ENCODE data around the gene TUBB1. TPM values are rescaled to one million over a fixed set of nuclear protein-coding genes. Genes with fewer than 3 reads are reported as not detected.

The TUBB1 gene
- total RNA-seq, 2 experiments from 2014 or later: not detected

- DNase-seq (peak; percentile 52), ATAC-seq (peak; percentile 63)
- peaks cover 36% of the 10 kb centered on the region for H3K4me1 Mint-ChIP-seq (ENCODE audit: low read depth)
- peak within 1 kb of the TSS; percentile 67 for H3K27ac Mint-ChIP-seq
- H3K4me3 Mint-ChIP-seq: peak within 1 kb of the TSS; percentile 75
- ChIA-PET POLR2A (interaction anchor here (1.4 to 2.1 kb wide), 3 partner anchors 11 to 26 kb away, joined by 3 to 5 read pairs (median 4); partner anchors contain the start of gene ATP5F1E), CTCF (no interaction called here)
- H3K27me3 Mint-ChIP-seq: no peaks in the 10 kb centered on the region
- intact Hi-C loops (cut with micrococcal nuclease): no loop called here
- no peaks in the 10 kb centered on the region for H3K9me3 Mint-ChIP-seq
- TF ChIP-seq CTCF (IDR thresholded peaks at IDR 0.05): no peak
- H3K36me3 Mint-ChIP-seq (ENCODE audit: low read depth): peaks cover 3% of the 10 kb centered on the region
Measured at GRCh38 chr20:59006864-59007664, 12.2 kb upstream of the TUBB1 start, which contains the start of gene CTSZ. Gene CTSZ, minus strand, starts transcription at chr20:59007254. Its CDS starts 126 bp downstream, at chr20:59007128.

GRCh38 chr20:59007665-59008511, 11.3 kb upstream of the TUBB1 start:
- intact Hi-C loops (cut with micrococcal nuclease): no loop called here
- POLR2A ChIA-PET: interaction anchor here (0.6 to 2.0 kb wide), 7 partner anchors 12 to 295 kb away, joined by 3 to 11 read pairs (median 3); partner anchors contain the start of gene ATP5F1E
- Mint-ChIP-seq H3K27ac (peak overlapping the region; percentile 67), H3K4me3 (peak overlapping the region; percentile 61), H3K4me1 (ENCODE audit: low read depth) (peaks cover 36% of the 10 kb centered on the region), H3K27me3 (no peaks in the 10 kb centered on the region), H3K36me3 (ENCODE audit: low read depth) (peaks cover 3% of the 10 kb centered on the region), H3K9me3 (no peaks in the 10 kb centered on the region)
- ATAC-seq (no peak), DNase-seq (peak; percentile 42)
- no peak for TF ChIP-seq CTCF (IDR thresholded peaks at IDR 0.05)
- CTCF ChIA-PET: interaction anchor here (1.7 kb wide), 1 partner anchor 137 kb away, joined by 4 read pairs; no protein-coding TSS in a partner anchor

DNA sequence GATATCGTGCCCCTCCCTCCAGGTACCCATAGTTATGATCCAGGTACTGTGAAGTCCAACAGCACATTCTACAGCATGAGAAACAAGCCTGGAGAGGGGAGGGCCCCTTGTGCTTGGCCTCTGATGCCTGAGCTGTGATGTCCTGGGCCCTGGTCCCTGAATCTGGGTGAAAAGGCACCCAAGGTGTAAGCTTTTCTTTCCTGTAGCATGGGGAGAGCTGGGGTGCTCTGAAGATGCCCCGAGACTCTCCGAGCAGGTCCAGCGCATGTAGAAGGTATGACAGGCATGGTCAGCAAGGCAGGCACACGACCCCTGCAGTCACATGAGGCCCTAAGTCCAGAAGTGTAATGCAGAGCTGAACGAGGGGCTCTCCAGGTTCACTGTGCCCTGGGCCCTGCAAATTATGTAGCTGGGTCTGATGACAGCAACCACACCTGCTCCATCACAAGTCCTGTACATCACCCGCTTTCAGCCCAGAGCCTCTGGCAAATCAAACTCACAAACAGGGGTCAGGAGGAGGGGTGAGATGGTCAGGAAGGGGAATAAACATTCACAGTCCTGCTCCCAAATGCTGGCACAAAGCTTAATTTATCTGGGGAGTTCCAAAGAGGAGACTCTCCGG, 10.4 kb upstream of the TUBB1 start:
- no peak for DNase-seq
- H3K4me3 Mint-ChIP-seq: no peak overlapping the region
- no peak for ATAC-seq
- peaks cover 3% of the 10 kb centered on the region for H3K36me3 Mint-ChIP-seq (ENCODE audit: low read depth)
- H3K9me3 Mint-ChIP-seq: no peaks in the 10 kb centered on the region
- no peak for TF ChIP-seq CTCF (IDR thresholded peaks at IDR 0.05)
- ChIA-PET POLR2A (interaction anchor here (0.6 to 2.0 kb wide), 8 partner anchors 13 to 296 kb away, joined by 3 to 11 read pairs (median 4); partner anchors contain the start of gene ATP5F1E), CTCF (interaction anchor here (1.7 to 2.1 kb wide), 2 partner anchors 79 to 138 kb away, joined by 4 to 6 read pairs; no protein-coding TSS in a partner anchor)
- H3K4me1 Mint-ChIP-seq (ENCODE audit: low read depth): peaks cover 42% of the 10 kb centered on the region
- intact Hi-C loops (cut with micrococcal nuclease): no loop called here
- no peak overlapping the region for H3K27ac Mint-ChIP-seq
- no peaks in the 10 kb centered on the region for H3K27me3 Mint-ChIP-seq

- Mint-ChIP-seq H3K4me1 (ENCODE audit: low read depth) (peaks cover 36% of the 10 kb centered on the region), H3K9me3 (no peaks in the 10 kb centered on the region), H3K27me3 (no peaks in the 10 kb centered on the region), H3K36me3 (ENCODE audit: low read depth) (no peaks in the 10 kb centered on the region), H3K27ac (no peak overlapping the region), H3K4me3 (no peak overlapping the region)
- intact Hi-C loops (cut with micrococcal nuclease): no loop called here
- DNase-seq (no peak), ATAC-seq (no peak)
- CTCF ChIA-PET: interaction anchor here (2.1 kb wide), 1 partner anchor 77 kb away, joined by 6 read pairs; no protein-coding TSS in a partner anchor
- POLR2A ChIA-PET: interaction anchor here (1.0 kb wide), 3 partner anchors 14 to 21 kb away, joined by 3 to 4 read pairs (median 3); no protein-coding TSS in a partner anchor
- no peak for TF ChIP-seq CTCF (IDR thresholded peaks at IDR 0.05)
Measured at GRCh38 chr20:59010321-59010994, 8.8 kb upstream of the TUBB1 start.
